Measurements from ENCODE around the gene TTYH1.
"Not testable (repeated sequence)": the region's sequence is repeated elsewhere in the genome, so short reads cannot be mapped to it uniquely, and the experiment has no call there.

TTYH1 gene

GRCh38 chr19:54461210-54461609, 45.9 kb downstream of the TTYH1 start:
- no peak for DNase-seq

- DNase-seq: no peak
Measured at GRCh38 chr19:54461613-54462012, 46.3 kb downstream of the TTYH1 start.

- no peak for DNase-seq
Measured at GRCh38 chr19:54462047-54462654, 46.9 kb downstream of the TTYH1 start.

- DNase-seq: peak; percentile 32 to 83 (median 60)
Measured at GRCh38 chr19:54462655-54463530, 47.6 kb downstream of the TTYH1 start.

GRCh38 chr19:54463531-54464043, 48.3 kb downstream of the TTYH1 start, which contains the start of gene LENG9:
TSS of gene LENG9 (minus strand) at chr19:54463778. CDS start at chr19:54463526, 252 bp downstream.
- peak; percentile 84 to 99 (median 93) for DNase-seq

- peak in 4 of 5 experiments; percentile 71 to 97 (median 82) for DNase-seq
Measured at GRCh38 chr19:54464044-54464629, 48.9 kb downstream of the TTYH1 start.

- DNase-seq: peak; percentile 48 to 90 (median 61)
Measured at GRCh38 chr19:54464630-54465425, 49.6 kb downstream of the TTYH1 start.

- DNase-seq: no peak
Measured at GRCh38 chr19:54465426-54466109, 50.3 kb downstream of the TTYH1 start.

GRCh38 chr19:54466110-54466480, 50.8 kb downstream of the TTYH1 start:
- DNase-seq: not testable (repeated sequence)

GRCh38 chr19:54469496-54469934, 54.3 kb downstream of the TTYH1 start:
- DNase-seq: no peak

GRCh38 chr19:54470276-54470887, 55.1 kb downstream of the TTYH1 start:
- no peak for DNase-seq

- DNase-seq: no peak
Measured at GRCh38 chr19:54470991-54471782, 55.9 kb downstream of the TTYH1 start.

- DNase-seq: no peak
Measured at GRCh38 chr19:54473071-54473891, 58.0 kb downstream of the TTYH1 start, which contains the start of gene CDC42EP5. TSS of gene CDC42EP5 (minus strand) at chr19:54473296. CDS start at chr19:54465547, 7,749 bp downstream.

GRCh38 chr19:54473892-54474372, 58.7 kb downstream of the TTYH1 start:
- no peak for DNase-seq

- no peak for DNase-seq
Measured at GRCh38 chr19:54475706-54476105, 60.4 kb downstream of the TTYH1 start.

- DNase-seq: no peak
Measured at GRCh38 chr19:54477650-54478049, 62.4 kb downstream of the TTYH1 start.

- peak in 1 of 5 experiments; percentile 38 for DNase-seq
Measured at GRCh38 chr19:54478677-54479266, 63.5 kb downstream of the TTYH1 start.

- DNase-seq: no peak
Measured at GRCh38 chr19:54480051-54480450, 64.8 kb downstream of the TTYH1 start.
